Activated CD4-positive, alpha-beta T cell treated with anti-CD3 and anti-CD28 coated beads, Interleukin-2, amount 10 ng/mL, durations not matched to agents 7 days and 5 days (primary cell): ENCODE data around the gene MTTP. TPM values are rescaled to one million over a fixed set of nuclear protein-coding genes. Genes with fewer than 3 reads are reported as not detected.

Experiments used
- CTCF ChIA-PET: fragments of 350-600 bp; sonication (Branson Sonifier 250); formaldehyde crosslinking; loops from one replicate; lab custom pipeline; 2021; ENCODE audit warnings: antibody characterized with exemption; lab: Charles Lee
- POLR2A ChIA-PET: fragments of 350-600 bp; sonication (Branson Sonifier 250); formaldehyde crosslinking; loops from one replicate; lab custom pipeline; 2021; ENCODE audit warnings: antibody characterized with exemption; lab: Charles Lee
- DNase-seq: peaks from one replicate; pipeline ENCODE4 v3.0.0-alpha.2; 2020
- H3K27ac Mint-ChIP-seq: one replicate; pipeline ENCODE4 v1.8.0; 2021; ENCODE audit warnings: mild to moderate bottlenecking, moderate library complexity, mixed read lengths
- H3K27me3 Mint-ChIP-seq: one replicate; pipeline ENCODE4 v1.8.0; 2021; ENCODE audit warnings: mixed read lengths
- H3K36me3 Mint-ChIP-seq: one replicate; pipeline ENCODE4 v1.8.0; 2021; ENCODE audit warnings: low read depth, mixed read lengths
- H3K4me1 Mint-ChIP-seq: one replicate; pipeline ENCODE4 v1.8.0; 2021; ENCODE audit warnings: mixed read lengths
- H3K4me3 Mint-ChIP-seq: one replicate; pipeline ENCODE4 v1.8.0; 2021; ENCODE audit warnings: mild to moderate bottlenecking, moderate library complexity, mixed read lengths
- H3K9me3 Mint-ChIP-seq: one replicate; pipeline ENCODE4 v1.8.0; 2021; ENCODE audit warnings: mixed read lengths
- total RNA-seq, 2 experiments: library from RNA; stranded (reverse); gene quantifications; one replicate each; pipeline ENCODE4 v1.2.3, GENCODE V29; 2021

Gene MTTP
- total RNA-seq, 2 experiments from 2014 or later: not detected

DNA sequence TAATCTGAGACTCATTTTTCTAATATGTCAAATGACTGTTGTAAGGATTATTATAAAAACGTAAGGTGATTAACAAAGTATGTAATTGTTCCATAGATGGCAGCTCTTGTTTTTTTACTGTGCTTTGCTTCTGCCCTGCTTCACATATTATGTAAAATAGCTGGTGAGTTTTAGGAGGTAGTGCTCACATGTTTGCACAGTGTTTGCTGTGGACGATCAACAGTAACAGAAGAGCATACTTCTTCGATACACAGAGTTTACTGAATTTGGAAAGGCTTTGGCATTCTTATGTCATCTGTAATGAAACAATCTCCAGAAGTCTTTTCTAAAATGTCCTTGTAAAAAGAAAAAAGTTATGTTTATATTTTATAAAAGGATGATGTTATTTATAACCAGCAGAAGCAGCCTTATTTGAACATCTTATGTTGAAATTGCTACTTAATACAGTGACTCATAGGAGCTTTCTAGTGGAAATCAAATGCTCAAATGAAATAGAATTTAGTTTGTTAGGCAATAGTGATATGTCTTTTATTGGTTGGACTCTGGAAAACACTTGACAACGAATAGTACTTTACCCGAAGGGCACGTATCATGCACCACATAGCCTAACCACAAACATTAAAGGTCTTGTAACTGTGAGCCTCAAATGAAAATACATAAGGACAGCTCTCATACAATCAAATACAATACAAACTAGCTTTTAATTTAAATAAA, 1.9 kb upstream of the MTTP start:
- Mint-ChIP-seq H3K4me3 (no peak overlapping the region), H3K27me3 (peaks cover 42% of the 10 kb centered on the region), H3K9me3 (no peaks in the 10 kb centered on the region), H3K4me1 (no peaks in the 10 kb centered on the region), H3K27ac (no peak overlapping the region), H3K36me3 (no peaks in the 10 kb centered on the region)
- ChIA-PET POLR2A (no interaction called here), CTCF (interaction anchor here (1.1 kb wide), 1 partner anchor 9 kb away, joined by 3 read pairs; the partner anchor contains the start of gene TRMT10A)
- no peak for DNase-seq

DNA sequence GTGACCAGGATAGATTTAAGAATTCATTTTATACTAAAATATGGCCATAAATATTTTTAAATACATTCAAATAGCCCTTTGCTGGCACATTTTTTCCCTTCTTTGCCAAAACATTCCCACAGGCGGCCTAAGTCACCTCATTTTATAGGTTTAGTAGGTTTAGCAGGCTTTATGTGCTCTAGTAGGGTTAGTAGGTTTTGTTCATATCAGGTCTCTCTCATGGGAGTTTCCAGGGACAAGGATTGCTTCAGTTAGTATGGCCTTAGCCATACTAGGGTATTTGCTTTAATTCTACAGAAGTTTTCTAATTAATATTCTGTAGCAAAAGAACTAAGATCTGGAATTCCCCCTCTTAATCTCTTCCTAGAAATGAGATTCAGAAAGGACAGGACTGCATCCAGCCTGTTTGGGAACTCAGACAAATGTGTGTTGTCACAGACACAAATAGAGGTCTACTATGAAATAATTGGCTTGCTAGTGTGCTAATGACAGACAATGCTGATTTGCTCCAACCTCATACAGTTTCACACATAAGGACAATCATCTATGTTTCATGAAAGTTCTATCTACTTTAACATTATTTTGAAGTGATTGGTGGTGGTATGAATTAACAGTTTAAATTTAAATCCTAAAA, 772 bp upstream of the MTTP start:
- H3K36me3 Mint-ChIP-seq: no peaks in the 10 kb centered on the region
- H3K4me1 Mint-ChIP-seq: no peaks in the 10 kb centered on the region
- POLR2A ChIA-PET: no interaction called here
- no peak for DNase-seq
- H3K4me3 Mint-ChIP-seq: no peak overlapping the region
- no peak overlapping the region for H3K27ac Mint-ChIP-seq
- peaks cover 37% of the 10 kb centered on the region for H3K27me3 Mint-ChIP-seq
- H3K9me3 Mint-ChIP-seq: no peaks in the 10 kb centered on the region
- CTCF ChIA-PET: no interaction called here

DNA sequence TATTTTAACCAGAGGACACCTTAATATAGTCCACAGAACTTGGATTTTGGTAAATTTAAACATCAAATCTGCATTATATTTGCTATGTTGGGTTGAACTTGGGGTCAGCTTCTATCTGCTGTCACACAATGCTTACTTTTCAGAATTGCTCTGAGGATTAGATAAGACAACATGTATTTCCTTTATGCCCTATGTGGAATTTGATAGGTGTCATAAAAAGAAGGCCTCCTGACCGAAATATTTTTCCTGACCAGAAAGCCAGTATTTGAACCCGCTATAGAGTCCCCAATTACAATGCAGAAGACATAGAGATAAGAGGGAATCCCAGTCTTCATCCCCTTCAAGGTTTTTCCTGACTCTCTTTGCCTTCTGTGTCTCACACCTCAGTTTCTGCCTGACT, 4.1 kb downstream of the MTTP start:
- H3K4me3 Mint-ChIP-seq: no peak overlapping the region
- no peak overlapping the region for H3K27ac Mint-ChIP-seq
- DNase-seq: no peak
- H3K4me1 Mint-ChIP-seq: no peaks in the 10 kb centered on the region
- H3K9me3 Mint-ChIP-seq: no peaks in the 10 kb centered on the region
- peaks cover 34% of the 10 kb centered on the region for H3K27me3 Mint-ChIP-seq
- POLR2A ChIA-PET: no interaction called here
- CTCF ChIA-PET: no interaction called here
- no peaks in the 10 kb centered on the region for H3K36me3 Mint-ChIP-seq

DNA sequence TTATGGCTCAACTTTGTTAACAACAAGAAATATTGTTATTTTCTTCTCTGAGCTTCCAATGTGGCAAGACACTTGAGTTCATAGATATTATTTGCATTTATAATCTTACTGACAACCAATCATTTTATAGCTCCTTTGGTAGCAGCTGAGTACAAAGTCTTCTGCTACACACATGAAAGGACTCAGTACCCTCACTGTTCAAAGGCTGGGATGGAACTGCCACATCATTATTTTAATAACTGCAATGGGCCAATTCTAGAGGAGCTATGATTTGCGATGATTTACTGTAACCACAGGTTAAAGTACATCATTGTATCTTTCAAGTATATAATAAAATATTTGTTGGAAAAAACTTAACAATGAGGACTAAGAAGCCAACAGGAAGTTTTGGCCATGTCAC, 10.9 kb downstream of the MTTP start:
- Mint-ChIP-seq H3K9me3 (no peaks in the 10 kb centered on the region), H3K4me1 (no peaks in the 10 kb centered on the region), H3K27ac (no peak overlapping the region), H3K36me3 (no peaks in the 10 kb centered on the region), H3K27me3 (peaks cover 30% of the 10 kb centered on the region), H3K4me3 (no peak overlapping the region)
- POLR2A ChIA-PET: no interaction called here
- no peak for DNase-seq
- CTCF ChIA-PET: no interaction called here

DNA sequence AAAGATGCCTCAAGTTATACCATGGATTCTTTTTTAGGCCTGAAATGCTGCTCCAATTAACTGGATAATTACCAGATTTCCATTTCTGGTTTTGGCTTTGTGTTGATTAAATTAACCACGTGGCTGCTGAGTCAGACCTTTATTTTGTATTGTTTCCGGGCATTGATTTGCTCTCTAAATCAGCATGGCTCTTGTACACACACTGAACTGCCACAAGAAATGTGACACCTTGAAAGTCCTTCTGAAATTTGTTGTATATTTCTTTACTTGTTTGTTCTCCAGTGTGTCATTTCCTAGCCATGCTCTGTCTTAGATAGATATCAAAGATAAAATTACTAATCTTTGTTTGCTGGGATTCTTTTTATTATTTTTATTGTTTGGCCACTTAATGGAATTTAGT, 11.7 kb downstream of the MTTP start:
- H3K4me3 Mint-ChIP-seq: no peak overlapping the region
- H3K27me3 Mint-ChIP-seq: peaks cover 29% of the 10 kb centered on the region
- H3K36me3 Mint-ChIP-seq: no peaks in the 10 kb centered on the region
- POLR2A ChIA-PET: no interaction called here
- no peaks in the 10 kb centered on the region for H3K4me1 Mint-ChIP-seq
- CTCF ChIA-PET: no interaction called here
- H3K27ac Mint-ChIP-seq: no peak overlapping the region
- no peaks in the 10 kb centered on the region for H3K9me3 Mint-ChIP-seq
- DNase-seq: no peak

DNA sequence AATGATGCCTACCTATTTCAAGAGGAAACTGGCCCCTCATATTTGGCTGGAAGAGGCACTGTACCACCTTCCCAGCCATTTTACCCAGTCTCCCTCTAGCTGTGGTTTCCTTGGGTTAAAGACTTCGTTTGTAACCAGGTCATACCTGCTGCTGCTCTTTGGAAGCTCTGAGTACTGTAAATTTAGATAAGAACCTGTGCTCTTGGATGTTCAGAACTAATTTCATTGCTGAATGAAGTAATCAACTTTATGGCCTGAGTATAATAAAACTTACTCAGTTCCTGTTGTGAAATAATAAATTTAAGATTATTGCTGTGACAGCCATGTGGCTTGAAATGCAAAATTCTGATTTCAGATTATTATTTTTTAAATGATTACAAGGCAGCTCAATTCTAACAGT, 12.2 kb downstream of the MTTP start:
- no peaks in the 10 kb centered on the region for H3K9me3 Mint-ChIP-seq
- H3K4me3 Mint-ChIP-seq: no peak overlapping the region
- DNase-seq: no peak
- H3K4me1 Mint-ChIP-seq: no peaks in the 10 kb centered on the region
- no peaks in the 10 kb centered on the region for H3K36me3 Mint-ChIP-seq
- POLR2A ChIA-PET: no interaction called here
- H3K27me3 Mint-ChIP-seq: peaks cover 26% of the 10 kb centered on the region
- CTCF ChIA-PET: interaction anchor here (0.6 kb wide), 1 partner anchor 106 kb away, joined by 4 read pairs; no protein-coding TSS in a partner anchor
- H3K27ac Mint-ChIP-seq: no peak overlapping the region

DNA sequence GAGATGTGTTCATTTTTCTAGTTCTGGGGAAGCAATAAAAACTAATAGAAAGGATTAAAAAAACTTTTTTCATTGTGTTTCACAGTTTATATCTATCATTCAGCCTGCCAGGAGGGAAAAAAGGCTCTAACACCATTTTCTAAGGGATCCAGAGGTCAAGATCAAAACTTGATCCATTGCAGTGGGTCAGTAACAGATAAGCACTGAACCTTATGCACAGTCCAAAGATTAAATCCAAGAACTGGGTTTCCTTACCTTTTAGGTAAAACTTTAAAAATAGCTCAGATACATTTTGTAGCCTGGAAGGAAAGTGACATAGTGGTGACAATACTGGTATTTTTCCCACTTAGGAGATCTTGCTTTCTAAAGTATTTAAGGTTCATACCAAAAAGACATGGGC, 12.7 kb downstream of the MTTP start:
- POLR2A ChIA-PET: no interaction called here
- H3K36me3 Mint-ChIP-seq: no peaks in the 10 kb centered on the region
- no peaks in the 10 kb centered on the region for H3K4me1 Mint-ChIP-seq
- CTCF ChIA-PET: interaction anchor here (0.6 kb wide), 1 partner anchor 105 kb away, joined by 4 read pairs; no protein-coding TSS in a partner anchor
- no peak for DNase-seq
- H3K9me3 Mint-ChIP-seq: no peaks in the 10 kb centered on the region
- no peak overlapping the region for H3K27ac Mint-ChIP-seq
- H3K27me3 Mint-ChIP-seq: peaks cover 21% of the 10 kb centered on the region
- H3K4me3 Mint-ChIP-seq: no peak overlapping the region

DNA sequence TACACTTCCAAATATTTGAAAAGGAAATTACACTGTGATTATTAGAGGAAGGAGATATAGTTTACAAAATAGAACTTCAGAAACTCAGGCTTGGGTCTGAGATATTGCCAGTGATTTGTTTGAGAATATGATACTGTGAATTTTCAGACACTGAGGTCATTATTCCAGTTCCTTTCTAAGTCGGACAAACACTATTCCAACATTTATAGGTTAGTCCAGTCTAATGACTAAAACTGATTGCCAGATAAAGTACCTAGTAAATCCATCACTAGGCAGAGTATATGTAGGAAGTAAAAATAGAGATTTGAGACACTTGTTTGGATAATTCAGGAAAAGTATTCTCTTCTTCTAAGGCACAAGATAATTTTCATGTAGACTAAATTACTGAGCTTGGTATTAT, 13.2 kb downstream of the MTTP start:
- H3K27me3 Mint-ChIP-seq: peaks cover 18% of the 10 kb centered on the region
- H3K27ac Mint-ChIP-seq: no peak overlapping the region
- ChIA-PET CTCF (no interaction called here), POLR2A (no interaction called here)
- no peaks in the 10 kb centered on the region for H3K4me1 Mint-ChIP-seq
- no peak for DNase-seq
- H3K4me3 Mint-ChIP-seq: no peak overlapping the region
- H3K36me3 Mint-ChIP-seq: no peaks in the 10 kb centered on the region
- no peaks in the 10 kb centered on the region for H3K9me3 Mint-ChIP-seq

DNA sequence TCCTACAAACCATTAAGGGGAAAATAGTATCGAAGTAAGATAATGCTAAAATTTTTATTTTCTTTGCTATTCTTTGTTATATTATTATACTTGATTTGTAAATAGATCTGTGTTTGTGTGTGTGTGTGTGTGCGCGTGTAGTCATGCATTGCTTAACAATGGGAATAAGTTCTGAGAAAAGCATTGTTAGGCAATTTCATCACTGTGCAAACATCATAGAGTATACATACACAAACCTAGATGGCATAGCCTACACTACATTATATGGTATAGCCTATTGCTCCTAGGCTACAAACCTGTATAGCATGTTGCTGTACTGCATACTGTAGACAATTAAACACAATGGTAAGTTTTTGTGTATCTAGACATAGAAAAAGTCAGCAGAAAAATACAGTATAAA, 17.1 kb downstream of the MTTP start:
- Mint-ChIP-seq H3K9me3 (no peaks in the 10 kb centered on the region), H3K27me3 (peaks cover 2% of the 10 kb centered on the region), H3K4me3 (no peak overlapping the region), H3K27ac (no peak overlapping the region), H3K4me1 (no peaks in the 10 kb centered on the region), H3K36me3 (no peaks in the 10 kb centered on the region)
- ChIA-PET CTCF (no interaction called here), POLR2A (no interaction called here)
- DNase-seq: no peak

DNA sequence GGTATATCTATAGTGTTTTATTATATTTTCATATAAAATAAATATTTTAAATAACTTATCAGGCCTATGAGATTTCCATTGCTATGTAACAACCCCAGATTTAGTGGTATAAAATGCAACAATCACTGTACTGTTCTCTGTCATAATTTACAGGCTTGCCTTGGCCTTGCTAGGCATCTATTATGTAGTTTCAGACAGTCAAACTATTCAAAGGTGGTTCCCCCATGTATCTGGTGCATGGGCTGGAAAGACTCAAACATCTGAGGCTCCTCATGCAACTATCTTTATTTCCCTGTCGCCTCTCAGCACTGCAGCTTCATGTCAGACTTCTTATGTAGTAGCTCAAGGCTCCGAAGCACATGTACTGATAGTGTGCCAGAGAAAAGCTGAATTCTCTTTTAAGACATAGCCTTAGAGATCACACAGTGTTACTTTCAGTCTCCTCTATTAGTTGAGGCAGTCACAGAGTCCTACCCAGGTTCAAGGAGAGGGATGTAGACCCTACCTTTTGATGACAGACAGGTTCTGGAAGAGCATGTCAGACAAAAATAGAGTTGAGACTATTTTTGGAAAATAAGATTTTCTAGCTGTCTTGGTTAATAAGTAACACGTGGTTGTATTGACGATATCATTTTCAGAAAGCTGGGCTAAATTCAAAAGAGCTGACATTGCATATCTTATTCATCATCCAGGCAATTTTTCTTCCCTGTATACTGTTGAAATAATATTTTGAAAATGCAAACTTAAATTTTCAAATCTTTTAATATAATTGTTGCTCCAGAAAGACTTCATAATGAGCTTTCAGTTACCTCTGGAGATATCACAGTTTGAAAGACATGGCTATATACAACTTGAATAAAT, 19.4 kb downstream of the MTTP start:
- H3K27ac Mint-ChIP-seq: no peak overlapping the region
- POLR2A ChIA-PET: no interaction called here
- no peaks in the 10 kb centered on the region for H3K4me1 Mint-ChIP-seq
- H3K9me3 Mint-ChIP-seq: no peaks in the 10 kb centered on the region
- H3K27me3 Mint-ChIP-seq: peaks cover 6% of the 10 kb centered on the region
- CTCF ChIA-PET: no interaction called here
- no peak overlapping the region for H3K4me3 Mint-ChIP-seq
- H3K36me3 Mint-ChIP-seq: no peaks in the 10 kb centered on the region
- no peak for DNase-seq

DNA sequence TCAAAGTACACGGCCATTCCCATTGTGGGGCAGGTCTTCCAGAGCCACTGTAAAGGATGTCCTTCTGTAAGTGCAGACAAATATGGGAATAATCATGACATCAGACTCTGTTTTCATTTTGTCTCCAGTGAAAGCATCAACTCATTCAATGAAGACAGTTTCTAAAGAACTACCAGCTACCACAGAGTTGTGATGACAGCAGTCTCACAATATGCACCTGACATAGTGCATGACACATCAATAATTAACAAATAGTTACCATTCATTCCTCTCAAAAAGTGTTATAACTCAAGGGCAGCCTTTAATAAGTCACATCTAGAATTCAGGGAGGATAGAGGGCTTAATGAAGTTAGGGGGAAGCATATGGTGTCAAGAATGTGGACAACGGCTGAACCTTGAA, 20.2 kb downstream of the MTTP start:
- ChIA-PET POLR2A (no interaction called here), CTCF (no interaction called here)
- H3K27ac Mint-ChIP-seq: no peak overlapping the region
- no peak for DNase-seq
- H3K4me3 Mint-ChIP-seq: no peak overlapping the region
- peaks cover 6% of the 10 kb centered on the region for H3K27me3 Mint-ChIP-seq
- no peaks in the 10 kb centered on the region for H3K9me3 Mint-ChIP-seq
- H3K4me1 Mint-ChIP-seq: no peaks in the 10 kb centered on the region
- H3K36me3 Mint-ChIP-seq: no peaks in the 10 kb centered on the region

DNA sequence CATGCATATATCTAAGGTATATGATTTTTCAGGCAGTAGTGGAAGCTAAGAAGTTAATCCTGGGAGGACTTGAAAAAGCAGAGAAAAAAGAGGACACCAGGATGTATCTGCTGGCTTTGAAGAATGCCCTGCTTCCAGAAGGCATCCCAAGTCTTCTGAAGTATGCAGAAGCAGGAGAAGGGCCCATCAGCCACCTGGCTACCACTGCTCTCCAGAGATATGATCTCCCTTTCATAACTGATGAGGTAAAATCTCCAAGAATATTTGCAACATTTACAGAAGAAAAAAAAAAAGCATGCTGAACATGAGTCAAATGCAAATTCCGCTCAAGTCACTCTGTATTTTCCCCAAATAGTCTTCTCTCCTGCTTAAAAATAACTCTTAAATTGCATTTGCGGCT, 32.1 kb downstream of the MTTP start:
- Mint-ChIP-seq H3K27ac (no peak overlapping the region), H3K27me3 (peaks cover 22% of the 10 kb centered on the region), H3K36me3 (no peaks in the 10 kb centered on the region), H3K9me3 (no peaks in the 10 kb centered on the region), H3K4me3 (no peak overlapping the region), H3K4me1 (no peaks in the 10 kb centered on the region)
- ChIA-PET CTCF (no interaction called here), POLR2A (no interaction called here)
- no peak for DNase-seq

DNA sequence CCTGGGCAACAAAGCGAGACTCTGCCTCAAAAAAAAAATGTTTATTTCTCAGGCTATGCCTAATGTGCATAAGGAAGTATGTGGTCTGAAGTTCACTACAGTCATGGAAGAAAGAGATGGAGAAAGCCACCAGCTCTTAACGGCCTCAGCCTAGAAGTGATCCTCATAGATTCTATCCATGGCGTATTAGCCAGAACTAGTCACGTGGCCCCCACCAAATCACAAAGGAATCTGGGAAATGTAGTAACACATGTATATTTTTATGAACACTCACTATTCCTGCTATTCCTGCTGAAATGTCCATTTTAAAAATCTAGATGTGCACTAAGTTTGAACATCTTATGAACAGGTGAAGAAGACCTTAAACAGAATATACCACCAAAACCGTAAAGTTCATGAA, 33.8 kb downstream of the MTTP start:
- peaks cover 29% of the 10 kb centered on the region for H3K27me3 Mint-ChIP-seq
- H3K36me3 Mint-ChIP-seq: no peaks in the 10 kb centered on the region
- CTCF ChIA-PET: no interaction called here

More for the DNA sequence above, 33.8 kb downstream of the MTTP start:
- Mint-ChIP-seq H3K27ac (no peak overlapping the region), H3K4me3 (no peak overlapping the region), H3K9me3 (no peaks in the 10 kb centered on the region), H3K4me1 (no peaks in the 10 kb centered on the region)
- DNase-seq: no peak
- POLR2A ChIA-PET: no interaction called here
